HCT116 (cell line): ENCODE measurements around the gene AUTS2. TPM values are rescaled to one million over a fixed set of nuclear protein-coding genes. Genes with fewer than 3 reads are reported as not detected.

Source experiments
- ATAC-seq: fragments of 200-7000 bp; cut with Tn5 transposase; 2 replicates; pipeline ENCODE4 v1.9.1; 2020; ENCODE audit warnings: mild to moderate bottlenecking, moderate library complexity
- BruUV-seq: library from RNA; stranded (reverse); fragments of 400-500 nt; replicated peaks from 2 replicates; lab custom pipeline; 2021; lab: Mats Ljungman, UMichigan
- CTCF ChIA-PET: fragments of 300-600 bp; sonication (Branson Sonifier 250); formaldehyde crosslinking; loops from one replicate; lab custom pipeline; 2021; ENCODE audit warnings: antibody characterized with exemption; lab: Charles Lee
- POLR2A ChIA-PET: fragments of 300-600, 350-600 bp; sonication (Branson Sonifier 250); formaldehyde crosslinking; loops from one replicate; lab custom pipeline; 2021; ENCODE audit warnings: antibody characterized with exemption; lab: Charles Lee
- RAD21 ChIA-PET, 2 experiments: fragments of 300-600 bp; sonication (Branson Sonifier 250); formaldehyde crosslinking; loops; one replicate each; lab custom pipeline; 2023; ENCODE audit warnings: low total read pairs in 2 of 2; ENCODE audit not compliant: uncharacterized antibody in 2 of 2, unreplicated experiment in 2 of 2, low non-redundant PET in 1 of 2; lab: Charles Lee
- DNase-seq: peaks from one replicate; pipeline ENCODE4 v3.0.0-alpha.2; 2010; ENCODE audit warnings: low read depth, low spot score
- H2AFZ ChIP-seq: fragments of 200-600 bp; shearing (Covaris generic), sonication (generic); 2 replicates; pipeline ENCODE4 v1.6.1; 2017; ENCODE audit warnings: low read depth, mixed run types, mixed read lengths, antibody characterized with exemption, low read length; ENCODE audit not compliant: poor library complexity, severe bottlenecking
- H3K27ac ChIP-seq: 2 replicates; pipeline ENCODE4 v1.5.1; 2012; ENCODE audit warnings: low read depth, low read length
- H3K27me3 ChIP-seq: fragments of 200-600 bp; sonication (generic); 2 replicates; pipeline ENCODE4 v1.6.1; 2016; ENCODE audit warnings: mixed run types, low read length, mixed read lengths; ENCODE audit not compliant: insufficient read depth
- H3K36me3 ChIP-seq, 2 experiments: fragments of 200-500 bp in 1 of 2; fragments of 200-600 bp in 1 of 2; sonication (Bioruptor generic) in 1 of 2; sonication (generic) in 1 of 2; 2 replicates each; pipeline versions ENCODE4 v1.5.1 to v1.6.1; 2014 to 2016; ENCODE audit warnings: low read length in 2 of 2, inconsistent platforms in 1 of 2, mixed read lengths in 1 of 2, mixed run types in 1 of 2; ENCODE audit not compliant: insufficient read depth in 2 of 2, control insufficient read depth in 1 of 2
- H3K4me1 ChIP-seq, 2 experiments: fragments of 200-600 bp in 1 of 2; sonication (generic) in 1 of 2; 2 replicates each; pipeline versions ENCODE4 v1.5.1 to v1.6.1; 2012 to 2017; ENCODE audit warnings: low read length in 2 of 2, inconsistent platforms in 1 of 2, mild to moderate bottlenecking in 1 of 2, mixed read lengths in 1 of 2, mixed run types in 1 of 2, moderate library complexity in 1 of 2; ENCODE audit not compliant: insufficient read depth in 2 of 2, control insufficient read depth in 1 of 2
- H3K4me2 ChIP-seq: fragments of 200-600 bp; sonication (generic); 2 replicates; pipeline ENCODE4 v1.6.1; 2017; ENCODE audit warnings: mixed run types, low read length, mixed read lengths
- H3K4me3 ChIP-seq, 2 experiments: fragments of 200-600 bp in 1 of 2; sonication (generic) in 1 of 2; replicated peaks in 1 of 2; 2 replicates each; pipeline ENCODE4 v1.5.1; 2011 to 2016; ENCODE audit warnings: low read length in 2 of 2, control low read depth in 1 of 2, low read depth in 1 of 2, mild to moderate bottlenecking in 1 of 2, mixed read lengths in 1 of 2, mixed run types in 1 of 2
- H3K79me2 ChIP-seq: fragments of 200-600 bp; sonication (generic); 2 replicates; pipeline ENCODE4 v1.6.1; 2017; ENCODE audit warnings: mild to moderate bottlenecking, mixed run types, low read length, moderate library complexity, mixed read lengths; ENCODE audit not compliant: insufficient read depth
- H3K9ac ChIP-seq: fragments of 200-600 bp; sonication (generic); 2 replicates; pipeline ENCODE4 v1.6.1; 2016; ENCODE audit warnings: low read length, mixed read lengths
- H3K9me2 ChIP-seq: fragments of 200-600 bp; sonication (generic), shearing (Covaris generic); 2 replicates; pipeline ENCODE4 v1.6.1; 2017; ENCODE audit warnings: mixed run types, mild to moderate bottlenecking, moderate library complexity; ENCODE audit not compliant: insufficient read depth
- H3K9me3 ChIP-seq, 2 experiments: fragments of 200-500 bp in 1 of 2; fragments of 200-600 bp in 1 of 2; sonication (Bioruptor generic) in 1 of 2; sonication (generic) in 1 of 2; 2 replicates each; pipeline ENCODE4 v1.6.1; 2014 to 2017; ENCODE audit warnings: low read length in 2 of 2, mixed read lengths in 2 of 2, inconsistent platforms in 1 of 2, low read depth in 1 of 2, mild to moderate bottlenecking in 1 of 2, mixed run types in 1 of 2, moderate library complexity in 1 of 2; ENCODE audit not compliant: control insufficient read depth in 1 of 2, insufficient read depth in 1 of 2
- H4K20me1 ChIP-seq: fragments of 200-600 bp; sonication (generic), shearing (Covaris generic); 2 replicates; pipeline ENCODE4 v1.6.1; 2017; ENCODE audit warnings: mixed run types, mild to moderate bottlenecking, moderate library complexity; ENCODE audit not compliant: insufficient read depth
- CBX3 ChIP-seq: IDR thresholded peaks from 2 replicates; pipeline ENCODE4 v1.6.1; 2012; ENCODE audit warnings: low read depth
- CEBPB ChIP-seq: IDR thresholded peaks from 2 replicates; pipeline ENCODE4 v1.6.1; 2012; ENCODE audit warnings: low read depth
- EGR1 ChIP-seq: IDR thresholded peaks from 2 replicates; pipeline ENCODE4 v1.6.1; 2012; ENCODE audit warnings: low read depth
- ELF1 ChIP-seq: IDR thresholded peaks from 2 replicates; pipeline ENCODE4 v1.6.1; 2012; ENCODE audit warnings: low read depth, borderline replicate concordance
- EZH2 ChIP-seq: fragments of 200-600 bp; sonication (generic); IDR thresholded peaks from 2 replicates; pipeline ENCODE4 v1.6.1; 2017; ENCODE audit warnings: antibody characterized with exemption, mixed run types
- FOSL1 ChIP-seq: IDR thresholded peaks from 2 replicates; pipeline ENCODE4 v1.6.1; 2012; ENCODE audit warnings: low read depth
- JUND ChIP-seq: IDR thresholded peaks from 2 replicates; pipeline ENCODE4 v1.6.1; 2012
- POLR2A ChIP-seq: IDR thresholded peaks from 2 replicates; pipeline ENCODE4 v1.7.0; 2011; ENCODE audit warnings: borderline replicate concordance; ENCODE audit not compliant: insufficient read depth, insufficient read length; ENCODE audit errors: extremely low read depth
- POLR2AphosphoS5 ChIP-seq: IDR thresholded peaks from 2 replicates; pipeline ENCODE4 v1.6.1; 2011; ENCODE audit warnings: mild to moderate bottlenecking, low read depth, low read length, moderate library complexity
- RAD21 ChIP-seq: IDR thresholded peaks from 2 replicates; pipeline ENCODE4 v1.6.1; 2012; ENCODE audit warnings: low read depth, mild to moderate bottlenecking
- SP1 ChIP-seq: IDR thresholded peaks from 2 replicates; pipeline ENCODE4 v1.6.1; 2012; ENCODE audit warnings: low read depth
- SRF ChIP-seq: IDR thresholded peaks from 2 replicates; pipeline ENCODE4 v1.6.1; 2012; ENCODE audit warnings: low read depth
- TCF7L2 ChIP-seq: IDR thresholded peaks from 2 replicates; pipeline ENCODE4 v1.7.0; 2011; ENCODE audit warnings: borderline replicate concordance, inconsistent platforms; ENCODE audit not compliant: insufficient read depth, insufficient read length; ENCODE audit errors: extremely low read depth
- YY1 ChIP-seq: IDR thresholded peaks from 2 replicates; pipeline ENCODE4 v1.6.1; 2011; ENCODE audit warnings: low read length, low read depth, moderate library complexity, mild to moderate bottlenecking; ENCODE audit not compliant: insufficient replicate concordance; ENCODE audit errors: extremely low read depth
- ZBTB33 ChIP-seq: IDR thresholded peaks from 2 replicates; pipeline ENCODE4 v1.6.1; 2011; ENCODE audit warnings: mild to moderate bottlenecking, low read length, moderate library complexity; ENCODE audit not compliant: insufficient replicate concordance; ENCODE audit errors: extremely low read depth
- intact Hi-C: fragments of 100-400 bp; cut with micrococcal nuclease; formaldehyde crosslinking; loops from 2 replicates; pipeline ENCODE4 v1.10.0; 2022
- total RNA-seq: library from RNA; stranded (reverse); gene quantifications from one replicate; pipeline ENCODE4 v1.2.1, GENCODE V29; 2021; ENCODE audit not compliant: unreplicated experiment
- TF ChIP-seq, protein P1 (sequence below): IDR thresholded peaks from 2 replicates; pipeline ENCODE4 v1.6.1; 2012; ENCODE audit warnings: low read depth
- TF ChIP-seq, protein P2 (sequence below): IDR thresholded peaks from 2 replicates; pipeline ENCODE4 v1.6.1; 2012

AUTS2 gene
- total RNA-seq, 1 experiment from 2014 or later: 0.93 TPM

- Histone ChIP-seq H2AFZ (no peak overlapping the region), H3K9me3 (peaks cover 1 to 28% of the 10 kb centered on the region in 2 experiments; a peak in 2 of 4 replicates), H3K9ac (no peak overlapping the region), H4K20me1 (no peaks in the 10 kb centered on the region), H3K4me3 (no peak overlapping the region), H3K4me2 (no peak overlapping the region), H3K36me3 (no peaks in the 10 kb centered on the region), H3K9me2 (no peaks in the 10 kb centered on the region), H3K79me2 (no peaks in the 10 kb centered on the region)
- ChIA-PET CTCF (no interaction called here), RAD21 (no interaction called here)
- no peak for DNase-seq
- no TSS peak for BruUV-seq
- intact Hi-C loops: no loop called here
- no peak for TF ChIP-seq ELF1
- TF ChIP-seq SP1: no peak
- TF ChIP-seq, protein P1, sequence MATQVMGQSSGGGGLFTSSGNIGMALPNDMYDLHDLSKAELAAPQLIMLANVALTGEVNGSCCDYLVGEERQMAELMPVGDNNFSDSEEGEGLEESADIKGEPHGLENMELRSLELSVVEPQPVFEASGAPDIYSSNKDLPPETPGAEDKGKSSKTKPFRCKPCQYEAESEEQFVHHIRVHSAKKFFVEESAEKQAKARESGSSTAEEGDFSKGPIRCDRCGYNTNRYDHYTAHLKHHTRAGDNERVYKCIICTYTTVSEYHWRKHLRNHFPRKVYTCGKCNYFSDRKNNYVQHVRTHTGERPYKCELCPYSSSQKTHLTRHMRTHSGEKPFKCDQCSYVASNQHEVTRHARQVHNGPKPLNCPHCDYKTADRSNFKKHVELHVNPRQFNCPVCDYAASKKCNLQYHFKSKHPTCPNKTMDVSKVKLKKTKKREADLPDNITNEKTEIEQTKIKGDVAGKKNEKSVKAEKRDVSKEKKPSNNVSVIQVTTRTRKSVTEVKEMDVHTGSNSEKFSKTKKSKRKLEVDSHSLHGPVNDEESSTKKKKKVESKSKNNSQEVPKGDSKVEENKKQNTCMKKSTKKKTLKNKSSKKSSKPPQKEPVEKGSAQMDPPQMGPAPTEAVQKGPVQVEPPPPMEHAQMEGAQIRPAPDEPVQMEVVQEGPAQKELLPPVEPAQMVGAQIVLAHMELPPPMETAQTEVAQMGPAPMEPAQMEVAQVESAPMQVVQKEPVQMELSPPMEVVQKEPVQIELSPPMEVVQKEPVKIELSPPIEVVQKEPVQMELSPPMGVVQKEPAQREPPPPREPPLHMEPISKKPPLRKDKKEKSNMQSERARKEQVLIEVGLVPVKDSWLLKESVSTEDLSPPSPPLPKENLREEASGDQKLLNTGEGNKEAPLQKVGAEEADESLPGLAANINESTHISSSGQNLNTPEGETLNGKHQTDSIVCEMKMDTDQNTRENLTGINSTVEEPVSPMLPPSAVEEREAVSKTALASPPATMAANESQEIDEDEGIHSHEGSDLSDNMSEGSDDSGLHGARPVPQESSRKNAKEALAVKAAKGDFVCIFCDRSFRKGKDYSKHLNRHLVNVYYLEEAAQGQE: no peak
- TF ChIP-seq ZBTB33: no peak
- TF ChIP-seq POLR2A: no peak
- TF ChIP-seq CBX3: no peak
- no peak for TF ChIP-seq POLR2AphosphoS5
- TF ChIP-seq JUND: no peak
- no peak for TF ChIP-seq CEBPB
- no peak for TF ChIP-seq RAD21
- no peak for TF ChIP-seq EZH2
- TF ChIP-seq, protein P2, sequence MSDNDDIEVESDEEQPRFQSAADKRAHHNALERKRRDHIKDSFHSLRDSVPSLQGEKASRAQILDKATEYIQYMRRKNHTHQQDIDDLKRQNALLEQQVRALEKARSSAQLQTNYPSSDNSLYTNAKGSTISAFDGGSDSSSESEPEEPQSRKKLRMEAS: no peak
- no peak for TF ChIP-seq SRF
- no peak for TF ChIP-seq TCF7L2
- TF ChIP-seq YY1: no peak
- TF ChIP-seq FOSL1: no peak
- TF ChIP-seq EGR1: no peak
- TF ChIP-seq, all 23 proteins: peak for 0
- ATAC-seq: no peak
- no peaks in the 10 kb centered on the region for H3K27me3 ChIP-seq
- no peak overlapping the region for H3K27ac ChIP-seq
- POLR2A ChIA-PET: no interaction called here
- H3K4me1 ChIP-seq: no peaks in the 10 kb centered on the region
Observed at GRCh38 chr7:70005891-70006260, 407.6 kb downstream of the AUTS2 start.
